ENCODE results near the gene MPHOSPH9.
"Not testable (repeated sequence)": the region's sequence is repeated elsewhere in the genome, so short reads cannot be mapped to it uniquely, and the experiment has no call there.

Gene MPHOSPH9

GRCh38 chr12:123250471-123251383 is 17.8 kb upstream of the MPHOSPH9 start:
- Histone ChIP-seq H3K27ac (ENCODE audit: low read length) (no peak overlapping the region), H3K27me3 (ENCODE audit: low read depth, low read length) (no peaks in the 10 kb centered on the region), H3K9me3 (ENCODE audit: insufficient read depth, low read length) (no peaks in the 10 kb centered on the region), H3K4me3 (ENCODE audit: low read length) (no peak overlapping the region), H3K36me3 (replicated peaks; ENCODE audit: low read depth, low read length) (peaks cover 17% of the 10 kb centered on the region), H3K9ac (ENCODE audit: low read length) (no peak overlapping the region), H2AFZ (ENCODE audit: low read depth, low read length) (no peak overlapping the region), H3K4me1 (ENCODE audit: low read length) (no peaks in the 10 kb centered on the region), H3K4me2 (ENCODE audit: low read length) (no peak overlapping the region), H4K20me1 (ENCODE audit: insufficient read depth, low read length) (peaks cover 11% of the 10 kb centered on the region), H3K79me2 (ENCODE audit: low read length) (peaks cover 49% of the 10 kb centered on the region)
- no peak for TF ChIP-seq CTCF (IDR thresholded peaks at IDR 0.05; ENCODE audit: low read depth, low read length)
- TF ChIP-seq EZH2phosphoT487 (IDR thresholded peaks at IDR 0.05; ENCODE audit: low read depth): no peak

- H3K4me1 ChIP-seq (ENCODE audit: low read length); H3K9ac ChIP-seq (ENCODE audit: low read length); H3K36me3 ChIP-seq (replicated peaks; ENCODE audit: low read depth, low read length); H2AFZ ChIP-seq (ENCODE audit: low read depth, low read length); H3K4me2 ChIP-seq (ENCODE audit: low read length); H3K27me3 ChIP-seq (ENCODE audit: low read depth, low read length); H3K4me3 ChIP-seq (ENCODE audit: low read length); H3K9me3 ChIP-seq (ENCODE audit: insufficient read depth, low read length); H3K27ac ChIP-seq (ENCODE audit: low read length): not testable (repeated sequence)
- Histone ChIP-seq H4K20me1 (ENCODE audit: insufficient read depth, low read length) (peaks cover 11% of the 10 kb centered on the region), H3K79me2 (ENCODE audit: low read length) (peaks cover 56% of the 10 kb centered on the region)
These were observed 16.2 kb upstream of the MPHOSPH9 start for GRCh38 chr12:123248996-123249741.

GRCh38 chr12:123248129-123248528 is 15.2 kb upstream of the MPHOSPH9 start:
- H2AFZ ChIP-seq (ENCODE audit: low read depth, low read length); H3K9ac ChIP-seq (ENCODE audit: low read length); H3K27ac ChIP-seq (ENCODE audit: low read length); H3K4me3 ChIP-seq (ENCODE audit: low read length); H3K4me1 ChIP-seq (ENCODE audit: low read length); H3K4me2 ChIP-seq (ENCODE audit: low read length); H3K27me3 ChIP-seq (ENCODE audit: low read depth, low read length); H3K9me3 ChIP-seq (ENCODE audit: insufficient read depth, low read length); H3K36me3 ChIP-seq (replicated peaks; ENCODE audit: low read depth, low read length): not testable (repeated sequence)
- Histone ChIP-seq H3K79me2 (ENCODE audit: low read length) (peaks cover 56% of the 10 kb centered on the region), H4K20me1 (ENCODE audit: insufficient read depth, low read length) (peaks cover 13% of the 10 kb centered on the region)

- Histone ChIP-seq H3K79me2 (ENCODE audit: low read length) (peaks cover 46% of the 10 kb centered on the region), H3K9me3 (ENCODE audit: insufficient read depth, low read length) (no peaks in the 10 kb centered on the region), H2AFZ (ENCODE audit: low read depth, low read length) (no peak overlapping the region), H4K20me1 (ENCODE audit: insufficient read depth, low read length) (peaks cover 19% of the 10 kb centered on the region), H3K4me2 (ENCODE audit: low read length) (no peak overlapping the region), H3K27ac (ENCODE audit: low read length) (no peak overlapping the region), H3K9ac (ENCODE audit: low read length) (no peak overlapping the region), H3K4me1 (ENCODE audit: low read length) (no peaks in the 10 kb centered on the region), H3K4me3 (ENCODE audit: low read length) (no peak overlapping the region), H3K36me3 (replicated peaks; ENCODE audit: low read depth, low read length) (peaks cover 10% of the 10 kb centered on the region), H3K27me3 (ENCODE audit: low read depth, low read length) (no peaks in the 10 kb centered on the region)
- TF ChIP-seq EZH2phosphoT487 (IDR thresholded peaks at IDR 0.05; ENCODE audit: low read depth) (no peak), CTCF (IDR thresholded peaks at IDR 0.05; ENCODE audit: low read depth, low read length) (no peak)
These were observed 12.7 kb upstream of the MPHOSPH9 start for GRCh38 chr12:123245678-123246077.
